B cell (primary cell): ENCODE results near the gene PCDHA2. TPM values are rescaled to one million over a fixed set of nuclear protein-coding genes. Genes with fewer than 3 reads are reported as not detected.

Experiments used
- ATAC-seq: fragments of 200-7000 bp; cut with Tn5 transposase; one replicate; pipeline ENCODE4 v1.10.0; 2021; ENCODE audit warnings: low read depth, mild to moderate bottlenecking, moderate number of reproducible peaks, moderate library complexity
- CTCF ChIA-PET: fragments of 350-600 bp; sonication (Branson Sonifier 250); formaldehyde crosslinking; loops from one replicate; lab custom pipeline; 2021; ENCODE audit warnings: antibody characterized with exemption, inconsistent platforms; lab: Charles Lee
- POLR2A ChIA-PET: fragments of 350-600 bp; sonication (Branson Sonifier 250); formaldehyde crosslinking; loops from one replicate; lab custom pipeline; 2021; ENCODE audit warnings: antibody characterized with exemption; lab: Charles Lee
- DNase-seq: peaks from one replicate; pipeline ENCODE4 v3.0.0; 2013
- H2AFZ ChIP-seq: 2 replicates; pipeline ENCODE4 v1.6.1; 2012; ENCODE audit warnings: mild to moderate bottlenecking, low read depth, low read length; ENCODE audit not compliant: insufficient read depth, poor library complexity, severe bottlenecking
- H3K27ac ChIP-seq, 2 donors: 1 replicate in 1 of 2; 2 replicates in 1 of 2; pipeline ENCODE4 v1.5.1; 2012 to 2013; ENCODE audit warnings: low read length in 2 of 2, mild to moderate bottlenecking in 2 of 2, moderate library complexity in 1 of 2
- H3K27me3 ChIP-seq, 4 experiments: fragments of 200-600 bp in 1 of 4; sonication (generic) in 1 of 4; replicated peaks in 1 of 4; 1 replicate in 2 of 4; 2 replicates in 2 of 4; pipeline versions ENCODE4 v1.6.1 to v1.7.0; 2013 to 2016; ENCODE audit warnings: low read length in 3 of 4, mild to moderate bottlenecking in 2 of 4, mixed read lengths in 1 of 4, moderate library complexity in 1 of 4; ENCODE audit not compliant: insufficient read depth in 4 of 4, control insufficient read depth in 3 of 4; ENCODE audit errors: control extremely low read depth in 1 of 4
- H3K36me3 ChIP-seq, 2 experiments: replicated peaks in 1 of 2; 1 replicate in 1 of 2; 2 replicates in 1 of 2; pipeline versions ENCODE4 v1.6.1 to v1.7.1; 2013; ENCODE audit warnings: low read length in 1 of 2; ENCODE audit not compliant: insufficient read depth in 2 of 2, control insufficient read depth in 1 of 2; ENCODE audit errors: control extremely low read depth in 1 of 2, extremely low read depth in 1 of 2
- H3K4me1 ChIP-seq, 2 donors: fragments of 200-600 bp in 1 of 2; sonication (generic) in 1 of 2; 1 replicate in 1 of 2; 2 replicates in 1 of 2; pipeline versions ENCODE4 v1.5.1 to v1.6.1; 2013 to 2017; ENCODE audit warnings: low read length in 2 of 2; ENCODE audit not compliant: control insufficient read depth in 2 of 2, insufficient read depth in 2 of 2
- H3K4me2 ChIP-seq: replicated peaks from 2 replicates; pipeline ENCODE3; 2012; ENCODE audit warnings: mild to moderate bottlenecking, low read depth, low read length; ENCODE audit not compliant: poor library complexity, severe bottlenecking
- H3K4me3 ChIP-seq, 5 experiments: fragments of 200-600 bp in 1 of 5; sonication (generic) in 1 of 5; 1 replicate in 3 of 5; 2 replicates in 2 of 5; pipeline versions ENCODE4 v1.5.1 to v1.7.0; 2011 to 2016; ENCODE audit warnings: low read length in 4 of 5, mild to moderate bottlenecking in 4 of 5, low read depth in 2 of 5, control low read depth in 1 of 5, moderate library complexity in 1 of 5; ENCODE audit not compliant: insufficient read depth in 1 of 5; ENCODE audit errors: control extremely low read depth in 1 of 5, extremely low read depth in 1 of 5
- H3K79me2 ChIP-seq: fragments of 200-600 bp; sonication (generic); one replicate; pipeline ENCODE4 v1.6.0; 2016; ENCODE audit warnings: low read length; ENCODE audit not compliant: control insufficient read depth, insufficient read depth
- H3K9ac ChIP-seq: fragments of 200-600 bp; sonication (generic); 2 replicates; pipeline ENCODE4 v1.6.1; 2017; ENCODE audit warnings: mild to moderate bottlenecking, low read length, moderate library complexity
- H3K9me3 ChIP-seq, 3 donors: one replicate each; pipeline versions ENCODE4 v1.6.1 to v1.7.1; 2013; ENCODE audit warnings: low read length in 2 of 3; ENCODE audit not compliant: control insufficient read depth in 2 of 3, insufficient read depth in 1 of 3; ENCODE audit errors: control extremely low read depth in 1 of 3
- H4K20me1 ChIP-seq: 2 replicates; pipeline ENCODE4 v1.6.0; 2012; ENCODE audit warnings: mild to moderate bottlenecking, low read length; ENCODE audit not compliant: insufficient read depth, control insufficient read depth, poor library complexity, severe bottlenecking
- H3K27ac Mint-ChIP-seq: one replicate; pipeline ENCODE4 v1.8.0; 2021; ENCODE audit warnings: mixed read lengths
- H3K27me3 Mint-ChIP-seq: one replicate; pipeline ENCODE4 v1.8.0; 2021; ENCODE audit warnings: mixed read lengths
- H3K4me1 Mint-ChIP-seq: one replicate; pipeline ENCODE4 v1.8.0; 2021; ENCODE audit warnings: mixed read lengths
- H3K4me3 Mint-ChIP-seq: one replicate; pipeline ENCODE4 v1.8.0; 2021; ENCODE audit warnings: mixed read lengths
- H3K9me3 Mint-ChIP-seq: one replicate; pipeline ENCODE4 v1.8.0; 2022; ENCODE audit warnings: mixed read lengths; ENCODE audit not compliant: insufficient read depth
- EZH2 ChIP-seq: IDR thresholded peaks from 2 replicates; pipeline ENCODE4 v1.6.1; 2012; ENCODE audit warnings: borderline replicate concordance, low read depth, mild to moderate bottlenecking, moderate library complexity, low read length; ENCODE audit not compliant: insufficient read depth, poor library complexity, severe bottlenecking
- WGBS: methylation state at CpG from one replicate; pipeline ENCODE4 v1.1.5; 2013; ENCODE audit warnings: missing lambda C conversion rate; ENCODE audit not compliant: insufficient coverage; 5-methylcytosine and 5-hydroxymethylcytosine counted together
- intact Hi-C: fragments of 100-400 bp; cut with micrococcal nuclease; formaldehyde crosslinking; loops from one replicate; pipeline ENCODE4 v1.10.0; 2022
- polyA plus RNA-seq: library from polyadenylated mRNA; depleted of rRNA; stranded (reverse); fragments of >200 nt; gene quantifications from 2 replicates; pipeline ENCODE4 v1.2.3, GENCODE V29; 2012
- total RNA-seq, 2 donors: library from RNA; stranded (reverse); fragments of 120-200 nt in 1 of 2; gene quantifications; 1 replicate in 1 of 2; 2 replicates in 1 of 2; pipeline versions ENCODE4 v1.2.3 to v1.2.4, GENCODE V29; 2013 to 2022
- TF ChIP-seq, protein P1 (sequence below): fragments of 200-600 bp; IDR thresholded peaks from one replicate; pipeline ENCODE4 v1.8.0; 2022; ENCODE audit warnings: antibody characterized with exemption, mild to moderate bottlenecking

PCDHA2 gene
- total and polyA plus RNA-seq, 2 donors (not counting 1 experiment from before 2014, with no cell fraction given), result not detected

DNA sequence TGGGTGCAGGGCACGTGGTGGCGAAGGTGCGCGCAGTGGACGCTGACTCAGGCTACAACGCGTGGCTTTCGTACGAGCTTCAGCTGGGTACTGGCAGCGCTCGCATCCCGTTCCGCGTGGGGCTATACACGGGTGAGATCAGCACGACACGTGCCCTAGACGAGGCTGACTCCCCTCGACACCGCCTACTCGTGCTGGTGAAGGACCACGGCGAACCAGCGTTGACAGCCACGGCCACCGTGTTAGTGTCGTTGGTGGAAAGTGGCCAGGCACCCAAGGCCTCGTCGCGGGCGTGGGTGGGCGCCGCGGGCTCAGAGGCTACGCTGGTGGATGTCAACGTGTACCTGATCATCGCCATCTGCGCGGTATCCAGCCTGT lies 2.1 kb downstream of the PCDHA2 start:
- POLR2A ChIA-PET, result no interaction called here
- peaks cover 9% of the 10 kb centered on the region for H3K9me3 Mint-ChIP-seq
- WGBS, result 65% methylated on average over 39 of the region's 39 CpGs

DNA sequence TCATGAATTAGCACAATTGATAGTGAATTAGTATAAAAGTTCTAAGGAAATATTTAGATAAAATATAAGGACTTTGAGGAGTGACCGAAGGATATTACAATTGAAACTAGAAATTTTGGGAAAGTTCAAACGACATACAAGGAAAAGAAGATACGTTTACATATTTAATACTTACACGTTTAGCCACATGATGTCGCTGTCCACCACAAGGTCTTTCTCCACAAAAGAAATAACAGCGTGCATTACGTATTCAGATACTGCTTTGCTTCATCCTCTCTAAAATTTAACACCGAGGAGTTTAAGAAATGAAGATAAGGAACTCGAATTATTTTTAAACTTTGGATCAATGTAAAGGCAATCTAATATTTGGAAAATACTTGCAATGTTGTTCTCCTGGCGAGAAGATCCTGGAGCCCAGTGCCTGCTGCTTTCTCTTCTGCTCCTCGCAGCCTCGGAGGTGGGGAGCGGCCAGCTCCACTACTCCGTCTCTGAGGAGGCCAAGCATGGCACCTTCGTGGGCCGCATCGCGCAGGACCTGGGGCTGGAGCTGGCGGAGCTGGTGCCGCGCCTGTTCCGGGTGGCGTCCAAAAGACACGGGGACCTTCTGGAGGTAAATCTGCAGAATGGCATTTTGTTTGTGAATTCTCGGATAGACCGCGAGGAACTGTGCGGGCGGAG lies 6.3 kb downstream of the PCDHA2 start, which contains the start of gene PCDHA3:
Gene PCDHA3, plus strand, starts transcription at position 242 of the 678 bp plus-strand sequence.
- Histone ChIP-seq H3K4me3 (no peak within 1 kb of the TSS), H4K20me1 (no peaks in the 10 kb centered on the region), H3K36me3 (no peaks in the 10 kb centered on the region), H3K79me2 (no peaks in the 10 kb centered on the region), H3K9me3 (peaks cover 0 to 41% (median 30%) of the 10 kb centered on the region in 3 donors), H3K4me2 (no peak within 1 kb of the TSS), H3K27ac (no peak within 1 kb of the TSS), H3K27me3 (peaks cover 0 to 12% (median 4%) of the 10 kb centered on the region in 4 experiments), H3K9ac (no peak within 1 kb of the TSS), H2AFZ (no peak within 1 kb of the TSS), H3K4me1 (no peaks in the 10 kb centered on the region)
- Mint-ChIP-seq H3K27me3 (peaks cover 7% of the 10 kb centered on the region), H3K4me3 (no peak within 1 kb of the TSS), H3K27ac (no peak within 1 kb of the TSS), H3K9me3 (peaks cover 8% of the 10 kb centered on the region), H3K4me1 (no peaks in the 10 kb centered on the region)
- 38% methylated on average over 21 of the region's 29 CpGs for WGBS
- TF ChIP-seq, protein P1, sequence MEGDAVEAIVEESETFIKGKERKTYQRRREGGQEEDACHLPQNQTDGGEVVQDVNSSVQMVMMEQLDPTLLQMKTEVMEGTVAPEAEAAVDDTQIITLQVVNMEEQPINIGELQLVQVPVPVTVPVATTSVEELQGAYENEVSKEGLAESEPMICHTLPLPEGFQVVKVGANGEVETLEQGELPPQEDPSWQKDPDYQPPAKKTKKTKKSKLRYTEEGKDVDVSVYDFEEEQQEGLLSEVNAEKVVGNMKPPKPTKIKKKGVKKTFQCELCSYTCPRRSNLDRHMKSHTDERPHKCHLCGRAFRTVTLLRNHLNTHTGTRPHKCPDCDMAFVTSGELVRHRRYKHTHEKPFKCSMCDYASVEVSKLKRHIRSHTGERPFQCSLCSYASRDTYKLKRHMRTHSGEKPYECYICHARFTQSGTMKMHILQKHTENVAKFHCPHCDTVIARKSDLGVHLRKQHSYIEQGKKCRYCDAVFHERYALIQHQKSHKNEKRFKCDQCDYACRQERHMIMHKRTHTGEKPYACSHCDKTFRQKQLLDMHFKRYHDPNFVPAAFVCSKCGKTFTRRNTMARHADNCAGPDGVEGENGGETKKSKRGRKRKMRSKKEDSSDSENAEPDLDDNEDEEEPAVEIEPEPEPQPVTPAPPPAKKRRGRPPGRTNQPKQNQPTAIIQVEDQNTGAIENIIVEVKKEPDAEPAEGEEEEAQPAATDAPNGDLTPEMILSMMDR, result no peak
- no peak for TF ChIP-seq EZH2
- CTCF ChIA-PET, result no interaction called here
- intact Hi-C loops, result no loop called here
- ATAC-seq (no peak), DNase-seq (no peak)
- POLR2A ChIA-PET, result no interaction called here

More for the DNA sequence above, 2.1 kb downstream of the PCDHA2 start:
- Histone ChIP-seq H3K9me3 (peaks cover 4 to 39% (median 36%) of the 10 kb centered on the region in 3 donors), H3K4me1 (no peaks in the 10 kb centered on the region), H3K9ac (no peak overlapping the region), H3K4me3 (no peak overlapping the region), H2AFZ (no peak overlapping the region), H3K79me2 (no peaks in the 10 kb centered on the region), H3K27me3 (peaks cover 0 to 26% (median 14%) of the 10 kb centered on the region in 4 experiments), H3K27ac (no peak overlapping the region), H3K4me2 (no peak overlapping the region), H4K20me1 (no peaks in the 10 kb centered on the region), H3K36me3 (no peaks in the 10 kb centered on the region)
- DNase-seq (no peak), ATAC-seq (no peak)
- TF ChIP-seq EZH2, result no peak
- TF ChIP-seq, protein P1, result no peak
- CTCF ChIA-PET, result no interaction called here
- Mint-ChIP-seq H3K4me3 (no peak overlapping the region), H3K27me3 (peaks cover 17% of the 10 kb centered on the region), H3K4me1 (no peaks in the 10 kb centered on the region), H3K27ac (no peak overlapping the region)
- intact Hi-C loops, result no loop called here
